NCI-H2029 (cell line): ENCODE results near the gene DNAH5.
A peak's percentile ranks its signal among the peaks of the same experiment; 100 is the strongest.
"Not testable (repeated sequence)": the region's sequence is repeated elsewhere in the genome, so short reads cannot be mapped to it uniquely, and the experiment has no call there.

ENCODE experiments used
- DNase-seq: peaks from one replicate; lab custom pipeline; 2025; lab: John Stamatoyannopoulos, UW

DNAH5 gene, protein sequence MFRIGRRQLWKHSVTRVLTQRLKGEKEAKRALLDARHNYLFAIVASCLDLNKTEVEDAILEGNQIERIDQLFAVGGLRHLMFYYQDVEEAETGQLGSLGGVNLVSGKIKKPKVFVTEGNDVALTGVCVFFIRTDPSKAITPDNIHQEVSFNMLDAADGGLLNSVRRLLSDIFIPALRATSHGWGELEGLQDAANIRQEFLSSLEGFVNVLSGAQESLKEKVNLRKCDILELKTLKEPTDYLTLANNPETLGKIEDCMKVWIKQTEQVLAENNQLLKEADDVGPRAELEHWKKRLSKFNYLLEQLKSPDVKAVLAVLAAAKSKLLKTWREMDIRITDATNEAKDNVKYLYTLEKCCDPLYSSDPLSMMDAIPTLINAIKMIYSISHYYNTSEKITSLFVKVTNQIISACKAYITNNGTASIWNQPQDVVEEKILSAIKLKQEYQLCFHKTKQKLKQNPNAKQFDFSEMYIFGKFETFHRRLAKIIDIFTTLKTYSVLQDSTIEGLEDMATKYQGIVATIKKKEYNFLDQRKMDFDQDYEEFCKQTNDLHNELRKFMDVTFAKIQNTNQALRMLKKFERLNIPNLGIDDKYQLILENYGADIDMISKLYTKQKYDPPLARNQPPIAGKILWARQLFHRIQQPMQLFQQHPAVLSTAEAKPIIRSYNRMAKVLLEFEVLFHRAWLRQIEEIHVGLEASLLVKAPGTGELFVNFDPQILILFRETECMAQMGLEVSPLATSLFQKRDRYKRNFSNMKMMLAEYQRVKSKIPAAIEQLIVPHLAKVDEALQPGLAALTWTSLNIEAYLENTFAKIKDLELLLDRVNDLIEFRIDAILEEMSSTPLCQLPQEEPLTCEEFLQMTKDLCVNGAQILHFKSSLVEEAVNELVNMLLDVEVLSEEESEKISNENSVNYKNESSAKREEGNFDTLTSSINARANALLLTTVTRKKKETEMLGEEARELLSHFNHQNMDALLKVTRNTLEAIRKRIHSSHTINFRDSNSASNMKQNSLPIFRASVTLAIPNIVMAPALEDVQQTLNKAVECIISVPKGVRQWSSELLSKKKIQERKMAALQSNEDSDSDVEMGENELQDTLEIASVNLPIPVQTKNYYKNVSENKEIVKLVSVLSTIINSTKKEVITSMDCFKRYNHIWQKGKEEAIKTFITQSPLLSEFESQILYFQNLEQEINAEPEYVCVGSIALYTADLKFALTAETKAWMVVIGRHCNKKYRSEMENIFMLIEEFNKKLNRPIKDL (N-terminal part only)

DNA sequence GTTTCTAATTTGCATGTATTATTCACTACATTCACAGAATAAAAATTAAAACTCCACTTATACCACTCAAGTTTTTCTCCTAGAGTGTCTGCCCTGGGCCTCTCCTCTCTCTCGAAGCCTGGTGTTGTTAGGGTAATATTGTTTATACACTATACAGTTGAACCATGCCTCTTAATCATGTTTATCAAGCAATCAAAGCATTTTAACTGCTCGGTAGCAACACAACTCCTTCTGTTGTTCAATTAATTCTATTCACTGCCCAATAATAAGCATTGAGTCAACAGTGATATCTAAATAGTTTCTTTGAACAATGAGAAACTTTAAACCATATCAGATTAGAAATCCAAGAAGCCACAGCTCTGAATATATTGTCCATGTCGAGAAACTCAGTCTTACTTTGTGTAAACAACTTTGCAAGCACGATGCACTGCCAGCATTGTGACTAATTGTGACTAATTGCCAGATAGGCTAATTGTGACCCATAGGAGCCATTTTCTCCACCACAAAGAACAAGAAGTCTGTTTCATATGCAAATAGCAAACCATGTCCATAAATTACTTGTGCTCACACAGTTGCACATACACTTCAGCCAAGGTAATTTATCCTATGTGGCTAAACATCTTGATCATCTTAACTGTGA is at the start of gene DNAH5:
Gene DNAH5, minus strand, starts transcription at position 129 of the 640 bp plus-strand sequence. CDS start 250 bp downstream, outside the sequence.
- no peak for DNase-seq

DNA sequence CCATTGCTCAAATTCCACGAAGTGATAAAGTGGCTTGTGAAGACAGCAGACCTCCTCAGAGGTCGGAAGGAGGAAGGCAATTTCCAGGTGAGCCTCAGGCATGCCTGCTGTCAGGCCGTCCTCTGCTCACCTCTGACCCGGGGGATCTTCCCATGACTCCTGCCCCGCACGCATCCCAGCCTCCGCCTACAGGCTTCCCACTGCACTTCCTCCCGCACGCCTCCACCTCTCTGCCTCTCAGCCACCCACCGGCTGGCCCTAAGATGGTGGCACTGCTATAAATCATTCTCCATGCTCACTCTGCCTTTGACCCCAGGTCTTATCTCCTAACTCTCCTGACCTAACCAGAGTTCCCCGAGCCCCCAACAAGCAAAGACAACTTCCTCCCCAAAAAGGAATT is 49.4 kb upstream of the DNAH5 start:
- DNase-seq: no peak

DNA sequence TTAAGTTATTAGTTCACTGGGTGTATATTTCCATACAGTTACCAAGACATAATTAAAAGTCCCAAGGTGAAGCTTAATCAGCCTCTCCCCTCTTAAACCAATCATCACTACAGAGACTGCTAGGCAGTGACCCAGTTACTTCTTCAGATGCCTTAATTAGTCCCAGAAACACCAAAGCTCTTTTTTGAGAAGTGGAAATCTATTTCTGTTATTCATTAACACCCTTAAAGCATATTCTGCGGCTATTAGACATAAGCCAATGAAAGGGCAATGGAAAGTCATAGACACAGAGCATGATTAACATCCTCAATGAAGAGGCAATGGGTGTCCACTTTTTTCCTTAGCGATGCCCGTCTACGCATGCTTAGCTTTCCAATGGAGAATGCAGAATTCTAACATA is 48.3 kb upstream of the DNAH5 start:
- no peak for DNase-seq

DNA sequence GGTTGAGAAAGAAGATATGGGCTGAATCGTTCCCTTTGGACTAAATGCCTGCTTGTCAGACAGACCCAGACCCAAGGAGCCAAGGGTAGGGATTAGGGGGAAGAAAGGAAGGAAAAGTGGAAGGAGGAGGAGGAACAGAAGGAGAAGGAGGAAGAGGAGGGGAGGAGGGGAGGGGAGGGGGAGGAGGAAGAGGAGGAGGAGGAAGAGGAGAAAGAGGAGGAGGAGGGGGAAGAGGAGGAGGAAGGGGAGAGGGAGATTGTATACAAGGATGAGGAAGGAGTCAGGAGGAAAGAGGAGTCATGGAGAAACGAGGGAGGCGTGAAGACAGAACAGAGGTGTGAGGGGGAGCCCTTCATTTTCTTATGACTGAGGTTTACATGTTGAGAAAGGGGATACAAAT is 46.9 kb upstream of the DNAH5 start:
- DNase-seq: no peak

DNA sequence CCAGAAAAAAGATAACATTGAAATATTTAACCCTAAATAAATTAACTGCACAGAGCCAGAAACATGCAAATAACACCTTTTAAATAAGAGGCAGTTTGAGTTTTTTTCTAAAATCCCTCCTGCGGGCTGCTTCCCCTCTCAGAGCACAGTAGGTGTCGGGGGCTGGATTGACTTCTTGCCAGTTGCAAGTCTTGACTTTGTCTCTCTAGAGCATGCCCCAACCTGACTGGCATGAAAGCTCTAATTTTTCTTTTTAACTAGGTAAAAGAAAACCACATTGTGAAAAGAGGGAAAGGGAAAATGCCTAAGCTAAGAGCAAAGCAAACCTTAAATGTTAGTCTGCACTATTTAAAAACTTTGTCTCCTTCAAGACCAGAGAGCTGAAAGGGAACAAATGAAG is 46.4 kb upstream of the DNAH5 start:
- DNase-seq: no peak

DNA sequence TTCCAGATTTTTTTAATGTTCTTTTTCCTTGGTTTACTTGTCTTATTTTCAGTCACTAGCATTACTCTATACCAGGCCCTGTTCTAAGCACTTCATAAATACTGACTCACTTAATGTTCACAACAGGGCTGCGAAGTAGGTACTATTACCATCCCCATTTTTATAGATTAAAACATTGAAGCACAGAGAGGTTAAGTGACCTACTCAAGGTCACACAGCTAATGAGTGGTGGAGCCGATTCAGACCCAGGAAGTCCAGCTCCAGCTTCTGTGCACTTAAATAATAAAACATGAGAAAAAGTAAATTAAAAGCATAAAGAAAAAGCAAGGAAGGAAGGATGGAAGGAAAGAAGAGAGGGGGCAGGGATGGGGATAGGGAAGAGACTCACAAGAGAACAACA is 45.3 kb upstream of the DNAH5 start:
- DNase-seq: no peak

DNA sequence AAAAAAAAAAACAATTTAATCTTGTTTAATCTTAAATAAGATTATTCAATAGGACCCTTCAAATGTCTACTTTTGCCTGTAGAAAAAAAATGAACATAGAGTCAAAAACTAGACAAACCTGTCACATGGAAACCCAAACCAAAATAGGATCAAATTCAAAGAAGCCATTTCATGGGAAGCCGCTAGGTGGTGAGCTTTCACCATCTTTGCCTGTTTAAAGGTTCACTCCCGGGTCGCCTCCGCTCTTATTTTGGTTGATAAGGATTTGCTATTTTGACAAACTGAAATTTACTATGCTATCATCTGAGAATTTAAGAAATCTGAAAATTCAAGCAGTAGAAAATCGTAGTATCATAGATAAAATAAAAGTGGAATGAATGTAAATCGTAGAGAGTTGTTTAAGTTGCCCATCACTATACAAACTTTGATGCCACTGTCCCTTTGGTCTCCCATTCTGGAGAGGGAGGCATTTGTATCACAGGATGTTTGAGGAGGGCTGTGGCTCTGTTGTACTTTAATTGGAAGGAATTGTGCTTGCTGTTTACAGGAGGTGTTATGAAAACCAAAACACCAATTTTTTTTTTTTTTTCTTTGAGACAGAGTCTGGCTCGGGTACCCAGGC is 43.5 kb upstream of the DNAH5 start:
- peak; percentile 14 for DNase-seq

DNA sequence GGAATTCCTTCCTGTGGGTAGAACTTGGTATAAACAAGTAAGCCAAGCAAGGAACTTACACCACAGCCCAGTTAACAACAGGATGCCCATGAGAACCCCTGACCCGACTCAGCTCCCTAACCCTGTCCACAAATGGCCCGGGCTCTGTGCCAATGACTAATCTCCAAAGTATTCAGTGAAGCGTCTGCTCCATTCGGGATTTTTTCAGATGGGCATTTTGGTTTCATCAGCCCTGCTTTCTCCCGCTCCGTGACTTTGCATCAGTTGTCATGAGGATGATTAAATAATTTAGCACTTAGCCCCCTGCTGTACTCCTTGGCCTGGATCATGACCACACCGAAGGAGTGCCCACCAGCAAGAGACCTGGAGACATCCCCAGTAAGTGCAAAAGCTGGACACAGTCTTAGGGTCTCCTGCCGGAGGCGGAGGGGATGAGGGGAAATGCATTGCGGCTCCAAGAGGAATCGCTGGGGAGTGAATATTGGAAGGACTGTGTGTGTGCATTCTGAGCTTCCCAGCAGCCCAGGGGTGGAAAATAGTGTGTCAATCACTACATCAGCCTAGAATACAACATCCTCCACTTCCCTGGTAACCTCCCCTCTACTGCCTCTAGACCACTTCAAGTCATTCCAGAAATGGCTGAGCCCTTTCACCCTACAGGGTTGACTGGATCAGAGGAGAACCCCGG is 41.4 kb upstream of the DNAH5 start:
- DNase-seq: no peak

DNA sequence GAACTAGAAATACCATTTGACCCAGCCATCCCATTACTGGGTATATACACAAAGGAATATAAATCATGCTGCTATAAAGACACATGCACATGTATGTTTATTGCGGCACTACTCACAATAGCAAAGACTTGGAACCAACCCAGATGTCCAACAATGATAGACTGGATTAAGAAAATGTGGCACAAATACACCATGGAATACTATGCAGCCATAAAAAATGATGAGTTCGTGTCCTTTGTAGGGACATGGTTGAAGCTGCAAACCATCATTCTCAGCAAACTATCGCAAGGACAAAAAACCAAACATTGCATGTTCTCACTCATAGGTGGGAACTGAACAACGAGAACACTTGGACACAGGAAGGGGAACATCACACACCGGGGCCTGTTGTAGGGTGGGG is 40.4 kb upstream of the DNAH5 start:
- not testable (repeated sequence) for DNase-seq

DNA sequence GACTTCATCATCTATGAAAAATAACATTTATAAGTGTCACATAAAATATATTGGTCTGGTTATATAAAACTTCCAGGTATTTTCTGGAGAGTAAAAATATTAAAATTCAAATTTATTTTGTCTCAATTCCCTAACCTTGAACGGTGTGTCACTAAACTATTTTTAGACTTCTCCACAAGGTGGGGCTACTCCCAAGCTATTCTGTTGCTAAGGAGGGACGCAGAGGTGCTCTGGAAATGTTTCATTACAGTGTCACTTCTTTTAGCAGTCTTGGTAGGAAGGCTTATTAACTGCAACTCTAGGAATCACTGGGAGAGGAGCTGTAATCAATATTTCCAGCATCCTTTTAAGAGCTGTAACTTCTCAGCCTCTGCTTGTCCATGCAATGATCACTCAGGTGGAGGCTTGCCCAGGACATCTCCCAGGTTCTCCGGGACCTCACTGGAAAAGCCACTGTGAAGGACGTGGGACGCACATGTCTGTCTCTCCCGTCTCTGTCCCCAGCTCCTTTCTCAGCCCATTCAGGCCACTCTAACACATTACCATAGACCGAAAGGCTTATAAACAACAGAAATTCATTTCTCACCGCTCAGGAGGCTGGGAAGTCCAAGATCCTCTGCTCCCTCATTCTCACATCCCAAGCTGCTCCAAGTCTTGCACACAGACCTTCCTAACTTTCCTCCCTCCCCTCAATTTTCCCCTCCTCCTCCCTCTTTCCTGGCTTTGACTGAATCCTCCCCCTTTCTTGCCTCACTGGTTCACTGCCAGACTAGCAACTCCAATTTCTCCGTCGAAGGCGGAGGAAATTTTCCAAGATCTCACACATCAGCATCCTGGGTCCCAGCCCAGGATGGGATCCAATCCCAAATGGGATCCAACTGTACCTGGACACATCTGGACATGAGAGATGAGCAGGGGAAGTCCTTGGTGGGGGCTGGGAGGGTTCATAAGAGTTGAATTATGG is 32.7 kb upstream of the DNAH5 start:
- peak; percentile 17 for DNase-seq

DNA sequence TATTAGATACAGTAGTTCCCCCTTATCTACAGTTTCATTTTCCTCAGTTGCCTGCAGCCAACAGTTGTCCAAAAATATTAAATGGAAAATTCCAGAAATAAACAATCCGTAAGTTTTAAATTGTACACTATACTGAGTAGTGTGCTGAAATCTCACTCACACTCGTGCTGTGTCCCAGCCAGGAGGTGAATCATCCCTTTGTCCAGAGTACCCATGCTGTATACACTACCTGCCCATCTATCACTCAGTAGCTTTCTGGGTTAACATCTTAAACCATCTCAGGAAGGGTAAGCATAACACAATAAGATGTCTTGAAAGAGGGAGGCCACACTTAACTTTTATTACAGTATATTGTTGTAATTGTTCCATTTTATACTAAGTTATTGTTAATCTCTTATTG is 31.7 kb upstream of the DNAH5 start:
- DNase-seq: no peak

DNA sequence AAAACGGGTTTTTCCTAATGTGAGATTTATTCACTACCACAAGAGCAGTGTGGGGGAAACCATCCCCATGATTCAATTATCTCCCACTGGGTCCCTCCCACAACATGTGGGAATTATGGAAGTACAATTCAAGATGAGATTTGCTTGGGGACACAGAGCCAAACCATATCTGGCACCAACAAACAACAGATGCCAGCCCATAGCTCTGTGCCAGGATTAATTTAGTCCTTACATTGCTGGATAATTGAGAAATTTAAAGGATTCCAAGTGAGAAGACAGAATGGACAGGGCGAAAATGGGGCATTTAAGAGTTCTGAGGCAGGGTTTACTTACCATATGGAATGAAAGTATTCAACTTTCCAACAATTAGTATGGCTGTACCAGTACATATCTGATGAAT is 30.8 kb upstream of the DNAH5 start:
- DNase-seq: no peak

DNA sequence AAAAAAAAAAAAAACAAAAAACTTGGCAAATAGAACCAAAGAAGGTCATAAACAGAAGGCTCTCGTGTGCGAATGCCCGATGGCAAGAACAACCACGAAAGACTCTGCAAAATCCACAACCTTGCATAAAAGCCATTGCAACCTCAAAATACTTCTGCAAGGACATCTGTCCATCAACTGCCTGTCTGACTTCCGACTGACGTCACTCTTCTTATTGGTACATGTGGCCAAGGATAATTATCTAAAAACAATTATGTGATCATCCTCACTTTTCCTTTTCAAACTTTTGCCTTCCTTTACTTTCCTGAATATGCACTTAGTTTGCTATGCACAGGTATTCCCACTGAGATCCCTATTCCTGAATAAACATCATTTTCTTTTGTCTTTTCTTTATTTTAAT is 29.2 kb upstream of the DNAH5 start:
- no peak for DNase-seq

DNA sequence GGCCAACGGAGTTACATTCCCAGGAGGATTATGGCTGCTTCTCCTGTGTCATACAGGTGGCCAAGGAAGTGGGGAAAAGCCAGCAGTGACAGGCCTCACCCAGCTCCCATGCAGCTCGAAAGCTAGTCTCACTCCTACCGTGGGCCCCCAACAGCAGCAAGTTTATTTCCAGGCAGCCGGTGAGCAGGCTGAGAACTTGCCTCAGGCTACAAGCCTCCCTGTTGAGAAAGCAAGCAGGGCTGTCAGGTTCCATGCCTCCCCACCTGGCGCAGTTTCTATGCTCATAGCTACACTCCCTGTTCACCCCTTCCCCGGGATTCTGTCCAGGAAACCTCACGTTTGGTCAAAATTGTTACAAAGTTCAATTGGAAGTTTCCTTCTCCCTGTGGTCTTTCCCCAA is 27.5 kb upstream of the DNAH5 start:
- DNase-seq: no peak

DNA sequence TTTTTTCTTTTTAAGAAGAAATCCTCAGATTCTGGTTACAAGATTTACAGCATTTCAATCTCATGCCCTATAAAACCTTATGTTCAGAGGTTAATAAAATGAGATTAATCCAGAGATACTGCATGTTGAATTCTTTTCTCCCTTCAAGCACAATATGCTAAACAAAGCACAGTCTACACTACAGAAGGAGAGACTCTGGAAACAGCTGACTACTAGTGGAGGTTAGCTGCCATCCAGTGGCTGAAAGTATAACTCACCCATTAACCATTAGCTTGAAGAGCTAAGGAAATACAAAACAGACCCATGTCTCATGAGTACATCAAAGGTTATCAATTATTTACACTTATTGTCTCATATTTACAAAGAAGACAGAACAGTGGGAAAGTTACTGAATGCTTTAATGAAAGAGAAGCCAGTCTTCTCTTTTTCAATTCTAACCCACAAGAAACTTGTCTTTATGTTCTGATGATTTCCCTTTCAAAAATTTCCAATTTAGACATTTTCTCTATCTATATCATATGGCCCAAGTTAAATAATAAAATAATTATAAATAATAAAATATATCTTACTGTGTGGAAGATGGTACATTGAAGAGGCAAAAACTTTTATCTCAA is 12.7 kb upstream of the DNAH5 start:
- peak; percentile 36 for DNase-seq

DNA sequence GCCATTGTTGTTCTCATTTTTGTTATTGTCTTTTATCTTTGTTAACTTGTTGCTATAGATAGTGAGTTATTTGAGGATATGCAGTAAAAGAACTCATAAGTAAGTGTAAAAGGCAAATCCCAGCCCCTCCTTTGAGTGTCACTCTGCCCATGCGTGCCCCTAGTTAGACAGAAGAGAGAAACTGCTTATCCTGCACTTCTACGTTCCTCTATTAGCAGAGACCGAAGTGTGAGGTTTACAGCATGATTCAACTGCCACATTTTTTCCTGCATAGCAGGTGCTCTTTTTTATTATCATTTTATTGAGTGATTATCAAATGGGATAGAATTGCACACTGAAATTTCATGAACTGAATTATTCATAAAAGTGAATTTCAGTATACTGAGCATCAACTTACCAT is 12.0 kb upstream of the DNAH5 start:
- no peak for DNase-seq

DNA sequence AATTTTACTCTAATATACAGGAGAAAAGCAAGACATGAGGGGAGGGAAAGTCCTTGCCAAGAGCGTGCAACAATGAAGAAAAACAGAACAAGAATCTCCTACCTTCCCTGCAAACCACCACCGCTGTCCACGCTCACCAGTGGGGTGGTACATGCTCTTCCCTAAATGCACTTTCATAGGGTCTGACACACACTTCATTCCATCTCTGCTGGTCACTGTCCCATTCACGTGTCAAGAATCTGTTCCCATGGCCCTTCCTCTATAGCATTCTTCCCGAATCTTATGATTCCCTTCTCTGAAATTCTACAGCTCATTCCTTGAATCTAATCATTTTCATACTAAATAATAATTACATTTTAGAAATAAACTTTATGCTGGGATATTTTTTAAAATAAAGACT is 11.4 kb upstream of the DNAH5 start:
- DNase-seq: no peak

DNA sequence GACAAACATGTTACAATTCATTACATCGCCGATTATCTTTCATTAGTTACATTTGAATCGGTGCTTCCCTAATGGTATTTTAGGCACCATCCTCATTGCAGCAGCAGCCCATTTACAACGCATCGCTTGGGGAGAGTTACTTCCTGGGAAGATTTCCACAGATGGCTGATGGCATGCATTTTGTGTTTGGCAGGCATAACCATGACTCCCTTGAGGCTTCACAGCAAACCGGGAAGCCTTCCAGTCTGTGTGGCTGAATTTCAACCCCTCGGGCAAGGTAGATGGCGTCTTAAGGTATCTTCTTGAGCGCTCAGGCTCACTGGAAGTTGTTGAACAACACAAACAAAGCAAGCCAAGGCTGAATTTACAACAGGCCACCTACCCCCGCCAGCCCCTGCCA is 1.6 kb upstream of the DNAH5 start:
- no peak for DNase-seq

DNA sequence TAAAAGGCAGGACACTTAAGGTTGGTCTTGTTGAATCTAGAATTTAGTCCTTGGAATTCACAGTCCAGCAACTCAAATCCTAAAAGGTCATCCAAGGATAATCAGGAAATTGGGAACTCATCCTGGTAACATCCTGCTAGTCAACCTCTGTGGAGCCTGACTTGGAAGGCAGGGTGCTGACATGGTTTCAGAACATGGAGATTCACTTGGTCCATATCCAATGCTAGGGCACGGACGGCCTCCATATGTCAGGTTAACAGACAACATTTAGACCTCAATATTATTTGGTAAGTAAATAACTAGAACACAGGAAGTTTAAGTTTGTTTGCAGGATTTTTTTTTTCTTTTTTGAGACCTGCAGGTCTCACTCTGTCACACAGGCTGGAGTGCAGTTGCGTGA is 783 bp upstream of the DNAH5 start:
- DNase-seq: no peak
